NCI-H146 treated with DMSO at 0.1 percent for 48 hours (cell line): Measurements from ENCODE around the gene SMYD3.

Source experiments
- DNase-seq: peaks from one replicate; lab custom pipeline; 2025; ENCODE audit not compliant: unreplicated experiment; lab: John Stamatoyannopoulos, UW

Gene SMYD3

DNA sequence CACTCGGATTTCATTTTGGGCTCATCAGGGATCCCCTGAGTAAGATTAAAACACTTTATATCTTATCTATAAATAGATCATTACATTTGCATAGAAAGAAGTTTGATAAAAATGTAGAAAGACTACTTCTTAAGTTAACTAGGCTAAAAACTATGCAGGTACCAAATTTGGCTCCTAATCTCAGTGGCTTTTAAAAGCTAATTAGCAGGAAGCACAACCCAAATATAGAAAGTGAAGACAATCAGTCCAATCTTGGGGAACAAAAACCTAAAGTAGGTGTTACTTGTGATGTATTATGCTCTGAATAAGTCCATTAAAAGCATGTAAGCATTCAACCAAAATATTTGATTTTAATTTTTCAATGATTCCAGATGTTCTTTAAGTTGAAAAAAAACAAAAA is 35.4 kb downstream of the SMYD3 start:
- no peak for DNase-seq

GRCh38 chr1:246470585-246470984 is 36.5 kb downstream of the SMYD3 start:
- DNase-seq: no peak

DNA sequence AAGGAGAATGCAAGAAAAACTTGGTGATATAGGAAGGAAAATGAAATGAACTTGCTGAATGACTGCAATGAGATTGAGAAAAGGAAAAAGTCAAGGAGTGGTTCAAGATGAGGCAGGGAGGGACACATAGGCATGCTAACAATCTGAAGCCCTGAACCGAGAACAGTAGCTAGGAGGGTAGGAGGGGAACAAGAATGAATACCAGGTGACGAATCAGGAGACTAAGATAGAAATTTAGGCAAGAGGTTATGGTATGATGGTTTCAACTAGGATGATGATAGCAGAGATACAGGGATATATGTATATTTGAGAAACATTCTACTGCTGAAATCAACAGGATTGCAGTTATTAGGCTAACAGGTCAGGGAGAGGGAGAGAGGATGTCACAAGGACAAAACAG is 44.1 kb downstream of the SMYD3 start:
- no peak for DNase-seq

DNA sequence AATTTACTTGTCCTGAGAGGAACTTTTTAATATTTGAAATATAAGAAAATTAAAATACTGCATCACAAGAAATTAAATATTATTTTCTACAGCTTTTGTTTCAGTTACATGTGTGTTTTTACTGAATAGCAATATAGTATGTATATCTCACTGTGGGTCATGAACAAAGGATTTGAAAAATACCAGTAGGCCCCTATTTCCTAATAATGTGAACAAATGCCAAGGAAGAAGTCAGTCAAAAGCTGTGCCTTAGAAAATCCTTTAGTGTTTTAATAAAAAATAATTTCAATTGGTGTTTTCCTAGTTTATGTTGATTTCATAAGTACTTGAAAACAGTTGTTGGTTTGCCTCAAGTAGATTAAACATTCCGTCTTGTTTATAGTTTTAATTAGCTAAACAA is 46.7 kb downstream of the SMYD3 start:
- DNase-seq: no peak

GRCh38 chr1:246459221-246459620 is 47.9 kb downstream of the SMYD3 start:
- no peak for DNase-seq

DNA sequence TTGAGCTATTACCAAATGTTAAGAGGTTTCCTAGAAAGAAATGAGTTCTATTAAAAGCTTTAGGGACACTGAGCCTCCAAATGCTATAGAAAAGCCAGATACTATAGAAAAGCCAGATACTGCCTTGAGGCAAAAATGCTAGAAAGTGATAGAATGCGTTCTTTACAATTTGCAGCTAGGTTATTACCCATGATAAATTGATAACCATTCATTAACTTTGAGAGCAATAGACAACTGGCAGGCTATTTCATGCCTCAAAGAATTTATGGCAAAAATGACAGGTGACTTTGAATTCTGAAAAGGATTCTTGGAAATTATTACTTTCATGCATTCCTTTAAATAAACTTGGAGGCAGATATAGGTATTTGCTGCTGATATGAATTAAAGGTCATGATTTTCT is 51.6 kb downstream of the SMYD3 start:
- no peak for DNase-seq

DNA sequence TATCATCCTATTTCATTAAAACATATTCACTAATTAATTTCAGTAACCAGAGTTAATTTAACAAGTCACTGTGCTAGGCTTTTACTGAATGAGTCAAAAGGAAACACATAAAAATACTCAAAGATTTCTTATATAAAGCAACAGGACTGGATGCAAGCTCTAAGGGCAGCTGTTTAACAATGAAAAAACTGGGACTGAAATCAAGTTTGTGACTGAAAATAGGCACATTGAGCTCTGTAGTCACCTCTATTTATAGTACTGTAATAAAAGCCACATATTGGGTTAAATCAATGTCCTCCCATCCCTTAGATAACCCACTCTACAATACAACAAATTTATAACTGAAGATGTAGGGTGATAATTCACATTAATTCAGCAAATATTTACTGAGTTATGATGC is 52.4 kb downstream of the SMYD3 start:
- no peak for DNase-seq

DNA sequence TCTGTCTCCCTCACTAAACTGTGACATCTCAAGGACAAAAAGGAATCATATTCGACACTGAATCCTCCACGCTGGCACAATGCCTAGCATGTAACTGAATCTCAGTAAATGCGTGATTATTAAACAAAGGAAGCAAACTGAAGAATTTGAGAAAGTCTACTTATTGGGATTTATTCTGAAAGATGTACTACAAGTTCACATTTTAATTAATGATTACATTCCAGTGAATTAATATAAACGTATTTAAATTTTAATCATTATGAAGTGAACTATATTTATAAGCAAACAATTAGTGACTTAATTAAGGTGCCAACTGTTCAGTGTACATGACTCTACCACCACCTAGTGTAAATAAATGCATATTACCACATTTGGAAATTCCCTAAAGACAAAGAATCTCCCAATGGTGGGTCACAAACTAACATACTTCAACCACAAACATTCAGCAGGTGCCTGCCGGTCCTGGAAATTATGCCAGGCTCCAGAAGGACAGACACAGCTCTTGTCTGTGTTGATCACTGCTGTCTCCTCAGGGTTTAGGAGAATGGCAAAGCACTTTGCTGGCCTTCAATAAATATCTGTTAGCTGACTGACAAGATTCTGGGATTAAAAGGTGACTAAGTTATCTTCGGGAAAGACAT is 56.3 kb downstream of the SMYD3 start:
- DNase-seq: peak; percentile 62

DNA sequence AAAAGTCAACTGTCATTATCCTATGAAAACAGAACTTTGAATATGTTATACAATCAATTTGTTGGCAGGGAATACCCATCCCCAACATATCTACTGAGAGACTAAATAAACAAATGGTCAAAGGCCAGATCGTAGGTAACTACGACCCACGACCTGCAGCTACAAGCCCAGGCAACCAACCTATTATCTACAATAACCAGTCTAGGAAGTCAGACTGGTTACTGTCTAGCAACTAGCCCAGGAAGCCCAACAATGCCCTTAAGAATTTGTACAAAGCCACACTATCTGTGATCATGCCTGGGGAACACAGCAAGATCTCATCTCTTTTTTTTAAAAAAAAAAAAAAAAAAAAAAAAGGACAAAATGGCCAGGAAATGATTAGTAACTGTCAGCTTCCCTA is 58.7 kb downstream of the SMYD3 start:
- no peak for DNase-seq

DNA sequence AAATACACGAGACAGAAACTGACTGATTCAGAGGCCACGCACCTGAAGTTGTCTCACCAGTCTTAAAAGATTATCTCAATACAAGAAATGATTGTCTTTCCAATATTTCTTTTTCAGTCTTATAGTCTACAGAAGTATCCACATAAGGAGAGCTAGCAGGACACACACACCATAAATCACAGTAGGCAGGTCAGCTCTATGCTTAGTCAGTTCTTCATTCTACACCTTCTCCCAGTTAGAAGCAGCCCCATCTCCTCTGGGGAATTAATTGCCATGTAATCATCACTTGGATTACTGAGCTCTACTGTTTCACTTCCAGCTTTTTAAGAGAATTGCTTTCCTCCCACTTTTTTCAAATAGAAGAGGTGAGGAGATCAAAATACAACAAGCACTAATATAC is 59.6 kb downstream of the SMYD3 start:
- no peak for DNase-seq

DNA sequence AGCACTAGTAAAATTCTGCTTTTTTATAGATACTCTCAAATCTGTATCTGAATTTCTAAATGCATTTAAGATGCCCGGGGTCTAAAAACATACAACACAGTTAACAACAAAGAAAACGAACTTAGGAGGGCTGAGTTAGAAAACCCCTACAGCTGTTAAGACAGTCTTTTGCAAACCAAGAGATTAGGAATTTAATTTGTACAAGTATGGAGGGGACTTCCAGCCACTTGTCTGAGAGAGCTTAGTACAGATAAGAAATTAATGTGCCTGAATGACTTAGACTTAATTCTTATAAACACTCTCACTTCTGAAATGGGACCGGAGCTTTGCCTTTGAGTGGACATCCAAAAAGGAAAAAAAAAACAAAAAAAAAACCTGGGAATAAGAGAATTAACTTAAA is 61.6 kb downstream of the SMYD3 start:
- DNase-seq: no peak

DNA sequence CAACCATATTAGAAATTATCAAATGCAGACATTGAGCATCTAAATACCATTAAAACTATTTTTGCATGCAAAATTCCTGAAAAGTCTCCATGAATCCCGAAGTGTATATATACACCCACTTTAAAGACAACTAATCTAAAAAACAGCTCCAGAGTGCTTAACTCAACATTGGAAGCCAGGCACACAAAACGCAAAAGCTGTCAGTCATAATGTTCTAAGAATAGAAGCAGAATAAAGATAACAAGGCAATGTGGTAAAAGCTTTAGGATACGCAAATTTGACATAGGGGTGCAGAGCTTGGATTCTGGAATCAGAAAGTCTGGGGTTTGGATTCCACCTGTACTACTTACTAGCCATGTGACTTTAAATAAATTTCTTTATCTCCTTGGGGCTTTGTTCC is 62.5 kb downstream of the SMYD3 start:
- no peak for DNase-seq

- DNase-seq: no peak
These were observed 69.1 kb downstream of the SMYD3 start for GRCh38 chr1:246437961-246438360.

- DNase-seq: no peak
These were observed 71.5 kb downstream of the SMYD3 start for GRCh38 chr1:246435421-246436041.

- no peak for DNase-seq
These were observed 72.7 kb downstream of the SMYD3 start for GRCh38 chr1:246434335-246434734.

DNA sequence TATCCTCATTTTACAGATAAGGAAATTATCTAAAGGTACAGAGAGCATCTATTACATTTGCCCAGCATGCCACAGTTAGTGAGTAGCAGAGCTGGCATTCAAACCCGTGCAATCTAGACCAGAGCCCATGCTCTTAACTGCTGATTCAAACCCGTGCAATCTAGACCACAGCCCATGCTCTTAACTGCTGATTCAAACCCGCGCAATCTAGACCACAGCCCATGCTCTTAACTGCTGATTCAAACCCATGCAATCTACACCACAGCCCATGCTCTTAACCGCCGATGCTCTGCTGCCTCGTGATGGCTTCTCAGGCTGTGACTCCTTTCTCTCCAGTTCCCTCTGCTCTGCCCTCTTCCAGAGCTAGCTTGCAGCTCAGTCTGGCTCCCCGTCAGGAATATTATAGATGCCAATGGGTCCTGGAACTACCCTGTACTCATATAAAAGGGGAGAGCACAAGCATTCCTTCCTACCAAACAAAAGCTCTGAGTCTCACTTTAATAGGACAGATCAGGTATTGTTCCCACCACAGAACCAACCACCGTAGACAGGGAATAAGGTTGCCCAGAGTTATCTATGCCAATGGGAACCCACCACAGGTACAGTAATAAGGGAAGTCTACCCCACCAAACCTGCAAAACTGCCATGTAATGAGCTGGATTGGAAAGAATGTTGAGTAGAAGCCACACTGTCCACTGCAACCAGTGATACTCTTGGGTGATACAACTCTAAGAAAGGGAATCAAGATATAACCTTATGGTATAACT is 78.4 kb downstream of the SMYD3 start:
- DNase-seq: no peak

GRCh38 chr1:246427611-246428010 is 79.5 kb downstream of the SMYD3 start:
- DNase-seq: no peak

- no peak for DNase-seq
These were observed 81.2 kb downstream of the SMYD3 start for GRCh38 chr1:246425895-246426294.

DNA sequence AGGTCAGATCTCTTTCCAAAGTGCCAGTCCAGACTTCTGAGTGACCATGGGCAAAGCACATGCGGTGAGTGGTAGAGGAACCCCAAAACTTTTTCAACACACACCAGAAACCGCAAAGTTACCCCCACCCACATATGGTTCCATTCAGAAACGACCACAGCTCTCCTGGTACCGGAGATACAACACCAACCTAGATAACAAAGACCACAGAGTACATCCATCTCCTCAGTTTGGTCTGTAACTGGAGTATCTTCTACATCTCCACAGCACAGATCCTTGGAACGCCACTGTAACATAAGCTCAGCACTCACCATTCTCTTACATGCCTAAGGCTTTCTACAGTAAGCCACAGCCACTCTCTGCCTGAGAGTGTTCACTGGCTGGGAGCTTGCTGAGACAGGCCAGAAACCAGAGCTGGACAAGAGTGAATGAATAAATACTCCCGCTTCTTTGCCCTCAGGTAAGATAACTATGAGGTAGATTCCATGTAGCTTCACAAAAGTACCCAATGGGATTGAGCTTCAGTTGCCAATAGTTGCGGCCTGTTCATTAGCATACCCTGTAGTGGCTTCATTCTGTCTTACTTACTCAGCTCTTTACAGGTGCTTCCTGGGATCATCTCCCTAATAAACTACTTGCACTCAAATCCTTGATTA is 81.8 kb downstream of the SMYD3 start:
- no peak for DNase-seq

DNA sequence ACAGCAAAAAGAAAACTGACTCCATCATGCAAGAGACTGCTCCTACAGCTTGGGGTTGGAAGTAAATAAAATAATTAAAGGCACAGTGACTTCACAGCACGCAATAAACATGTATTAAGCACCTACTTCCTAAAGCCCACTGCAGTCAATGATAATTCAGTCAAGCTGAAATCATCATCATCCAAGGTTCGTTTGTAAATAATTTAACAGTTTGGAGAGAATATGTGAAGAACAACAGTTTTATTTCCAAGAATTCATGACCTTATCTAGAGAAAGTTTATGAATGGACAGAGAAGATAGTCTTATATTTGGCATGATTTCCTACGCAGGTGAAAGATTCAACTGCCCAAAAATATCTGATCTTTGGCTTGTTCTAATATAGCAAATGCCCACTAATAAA is 86.8 kb downstream of the SMYD3 start:
- DNase-seq: no peak

DNA sequence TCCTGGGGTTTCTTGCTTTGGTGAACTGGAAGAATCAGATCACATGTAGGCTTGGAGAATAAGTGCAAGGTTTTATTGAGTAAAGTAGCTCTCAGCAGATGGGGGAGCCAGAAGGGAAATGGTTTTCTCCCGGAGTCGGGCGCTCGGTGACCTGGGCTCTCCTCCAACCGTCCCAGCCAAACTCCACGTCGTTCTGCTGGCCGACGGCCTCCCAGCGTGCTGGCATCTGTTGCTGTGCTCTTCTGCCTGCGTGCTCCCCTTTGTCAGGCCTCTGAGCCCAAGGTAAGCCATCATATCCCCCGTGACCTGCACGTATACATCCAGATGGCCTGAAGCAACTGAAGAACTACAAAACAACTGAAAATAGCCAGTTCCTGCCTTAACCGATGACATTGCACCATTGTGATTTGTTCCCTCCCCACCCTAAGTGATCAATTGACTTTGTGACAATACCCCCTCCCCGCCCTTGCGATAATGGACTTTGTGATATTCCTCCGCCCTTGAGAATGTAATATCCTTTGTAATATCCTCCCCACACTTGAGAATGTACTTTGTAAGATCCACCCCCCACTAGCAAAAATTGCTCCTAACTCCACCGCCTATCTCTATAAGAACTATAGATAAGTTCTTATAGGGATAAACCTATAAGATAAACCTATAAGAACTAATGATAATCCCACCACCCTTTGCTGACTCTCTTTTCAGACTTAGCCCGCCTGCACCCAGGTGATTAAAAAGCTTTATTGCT is 88.3 kb downstream of the SMYD3 start:
- no peak for DNase-seq
